Measurements from ENCODE around the gene VSTM1. TPM values are rescaled to one million over a fixed set of nuclear protein-coding genes. Genes with fewer than 3 reads are reported as not detected.
A peak's percentile ranks its signal among the peaks of the same experiment; 100 is the strongest.

The VSTM1 gene
- total and polyA plus RNA-seq, 4 experiments from 2014 or later, result not detected

- no peaks in the 10 kb centered on the region for H3K27me3 ChIP-seq (ENCODE audit: insufficient read depth, low read length)
- no peak overlapping the region for H3K27ac ChIP-seq (ENCODE audit: low read depth, low read length)
- Mint-ChIP-seq H3K36me3 (no peaks in the 10 kb centered on the region), H3K4me1 (no peaks in the 10 kb centered on the region), H3K27me3 (peaks cover 2 to 4% of the 10 kb centered on the region in 2 donors), H3K27ac (no peak overlapping the region), H3K9me3 (peaks cover 0 to 6% (median 1%) of the 10 kb centered on the region in 8 donors), H3K4me3 (no peak overlapping the region)
- no peaks in the 10 kb centered on the region for H3K36me3 ChIP-seq (ENCODE audit: insufficient read depth, low read length)
- H3K9me3 ChIP-seq (ENCODE audit: control insufficient read depth in 1 of 2, low read length in 2 of 2), result no peaks in the 10 kb centered on the region
- no peaks in the 10 kb centered on the region for H3K4me1 ChIP-seq (ENCODE audit: insufficient read depth, low read length)
- intact Hi-C loops (cut with micrococcal nuclease), result no loop called here
- POLR2A ChIA-PET (ENCODE audit: partially characterized antibody), result no interaction called here
- no peak overlapping the region for H3K4me3 ChIP-seq (ENCODE audit: low read length in 2 of 2)
- CTCF ChIA-PET (ENCODE audit: partially characterized antibody), result no interaction called here
- no peak for DNase-seq
Measured at GRCh38 chr19:54074851-54075250, 11.2 kb upstream of the VSTM1 start.

- no peak overlapping the region for H3K4me3 Mint-ChIP-seq
- no peak overlapping the region for H3K27ac Mint-ChIP-seq
- no peaks in the 10 kb centered on the region for H3K4me1 Mint-ChIP-seq
- H3K4me3 ChIP-seq (ENCODE audit: low read length in 2 of 2), result no peak overlapping the region
- H3K36me3 ChIP-seq (ENCODE audit: insufficient read depth, low read length), result no peaks in the 10 kb centered on the region
- ChIA-PET POLR2A (ENCODE audit: partially characterized antibody) (no interaction called here), CTCF (ENCODE audit: partially characterized antibody) (no interaction called here)
- no peaks in the 10 kb centered on the region for H3K36me3 Mint-ChIP-seq
- H3K27me3 Mint-ChIP-seq, result peaks cover 4 to 6% of the 10 kb centered on the region in 2 donors
- H3K27me3 ChIP-seq (ENCODE audit: insufficient read depth, low read length), result no peaks in the 10 kb centered on the region
- intact Hi-C loops (cut with micrococcal nuclease), result no loop called here
- H3K9me3 ChIP-seq (ENCODE audit: control insufficient read depth in 1 of 2, low read length in 2 of 2), result no peaks in the 10 kb centered on the region
- no peak overlapping the region for H3K27ac ChIP-seq (ENCODE audit: low read depth, low read length)
- DNase-seq, result no peak
- H3K4me1 ChIP-seq (ENCODE audit: insufficient read depth, low read length), result no peaks in the 10 kb centered on the region
- H3K9me3 Mint-ChIP-seq, result peaks cover 0 to 7% (median under 1%) of the 10 kb centered on the region in 8 donors
Measured at GRCh38 chr19:54073829-54074228, 10.1 kb upstream of the VSTM1 start.

GRCh38 chr19:54069470-54069869, 5.8 kb upstream of the VSTM1 start:
- Histone ChIP-seq H3K36me3 (ENCODE audit: insufficient read depth, low read length) (no peaks in the 10 kb centered on the region), H3K4me3 (ENCODE audit: low read length in 2 of 2) (no peak overlapping the region), H3K27ac (ENCODE audit: low read depth, low read length) (no peak overlapping the region), H3K9me3 (ENCODE audit: control insufficient read depth in 1 of 2, low read length in 2 of 2) (no peaks in the 10 kb centered on the region), H3K27me3 (ENCODE audit: insufficient read depth, low read length) (no peaks in the 10 kb centered on the region), H3K4me1 (ENCODE audit: insufficient read depth, low read length) (no peaks in the 10 kb centered on the region)
- ChIA-PET CTCF (ENCODE audit: partially characterized antibody) (interaction anchor here (1.1 kb wide), 1 partner anchor 276 kb away, joined by 3 read pairs; no protein-coding TSS in a partner anchor), POLR2A (ENCODE audit: partially characterized antibody) (no interaction called here)
- H3K27me3 Mint-ChIP-seq, result peaks cover 10 to 12% of the 10 kb centered on the region in 2 donors
- peaks cover 0 to 5% (median under 1%) of the 10 kb centered on the region in 8 donors for H3K9me3 Mint-ChIP-seq
- DNase-seq, result no peak
- H3K27ac Mint-ChIP-seq, result no peak overlapping the region
- no peaks in the 10 kb centered on the region for H3K36me3 Mint-ChIP-seq
- no peaks in the 10 kb centered on the region for H3K4me1 Mint-ChIP-seq
- no peak overlapping the region for H3K4me3 Mint-ChIP-seq
- intact Hi-C loops (cut with micrococcal nuclease), result no loop called here

GRCh38 chr19:54062643-54063042, 1.1 kb downstream of the VSTM1 start:
- Mint-ChIP-seq H3K4me3 (no peak overlapping the region), H3K36me3 (no peaks in the 10 kb centered on the region), H3K4me1 (no peaks in the 10 kb centered on the region), H3K27me3 (peaks cover 9 to 14% of the 10 kb centered on the region in 2 donors), H3K27ac (no peak overlapping the region), H3K9me3 (no peaks in the 10 kb centered on the region)
- ChIA-PET POLR2A (ENCODE audit: partially characterized antibody) (no interaction called here), CTCF (ENCODE audit: partially characterized antibody) (no interaction called here)
- H3K36me3 ChIP-seq (ENCODE audit: insufficient read depth, low read length), result no peaks in the 10 kb centered on the region
- H3K27ac ChIP-seq (ENCODE audit: low read depth, low read length), result no peak overlapping the region
- H3K9me3 ChIP-seq (ENCODE audit: control insufficient read depth in 1 of 2, low read length in 2 of 2), result no peaks in the 10 kb centered on the region
- H3K4me3 ChIP-seq (ENCODE audit: low read length in 2 of 2), result no peak overlapping the region
- no peaks in the 10 kb centered on the region for H3K4me1 ChIP-seq (ENCODE audit: insufficient read depth, low read length)
- no peak for DNase-seq
- no peaks in the 10 kb centered on the region for H3K27me3 ChIP-seq (ENCODE audit: insufficient read depth, low read length)
- intact Hi-C loops (cut with micrococcal nuclease), result no loop called here

GRCh38 chr19:54047616-54048015, 16.1 kb downstream of the VSTM1 start:
- no peak for DNase-seq
- H3K4me3 Mint-ChIP-seq, result no peak overlapping the region
- CTCF ChIA-PET (ENCODE audit: partially characterized antibody), result no interaction called here
- H3K36me3 Mint-ChIP-seq, result no peaks in the 10 kb centered on the region
- peaks cover 5% of the 10 kb centered on the region for H3K27me3 ChIP-seq (ENCODE audit: insufficient read depth, low read length)
- intact Hi-C loops (cut with micrococcal nuclease), result no loop called here
- H3K36me3 ChIP-seq (ENCODE audit: insufficient read depth, low read length), result no peaks in the 10 kb centered on the region
- H3K9me3 ChIP-seq (ENCODE audit: control insufficient read depth in 1 of 2, low read length in 2 of 2), result no peaks in the 10 kb centered on the region
- POLR2A ChIA-PET (ENCODE audit: partially characterized antibody), result no interaction called here
- peaks cover 23 to 28% of the 10 kb centered on the region in 2 donors for H3K27me3 Mint-ChIP-seq
- no peak overlapping the region for H3K27ac Mint-ChIP-seq
- no peak overlapping the region for H3K27ac ChIP-seq (ENCODE audit: low read depth, low read length)
- H3K4me1 Mint-ChIP-seq, result no peaks in the 10 kb centered on the region
- no peak overlapping the region for H3K4me3 ChIP-seq (ENCODE audit: low read length in 2 of 2)
- no peaks in the 10 kb centered on the region for H3K4me1 ChIP-seq (ENCODE audit: insufficient read depth, low read length)
- H3K9me3 Mint-ChIP-seq, result peaks cover 0 to 8% (median 3%) of the 10 kb centered on the region in 8 donors

GRCh38 chr19:54045771-54046170, 17.9 kb downstream of the VSTM1 start:
- intact Hi-C loops (cut with micrococcal nuclease), result no loop called here
- Mint-ChIP-seq H3K9me3 (peaks cover 0 to 8% (median 3%) of the 10 kb centered on the region in 8 donors), H3K27me3 (peaks cover 26 to 29% of the 10 kb centered on the region in 2 donors), H3K36me3 (no peaks in the 10 kb centered on the region), H3K4me3 (no peak overlapping the region), H3K27ac (peak overlapping the region in 1 of 7 donors; percentile 43), H3K4me1 (no peaks in the 10 kb centered on the region)
- peaks cover 5% of the 10 kb centered on the region for H3K27me3 ChIP-seq (ENCODE audit: insufficient read depth, low read length)
- DNase-seq, result no peak
- H3K36me3 ChIP-seq (ENCODE audit: insufficient read depth, low read length), result no peaks in the 10 kb centered on the region
- ChIA-PET CTCF (ENCODE audit: partially characterized antibody) (interaction anchor here (0.7 to 1.2 kb wide), 2 partner anchors 16 to 22 kb away, joined by 3 read pairs; no protein-coding TSS in a partner anchor), POLR2A (ENCODE audit: partially characterized antibody) (no interaction called here)
- no peaks in the 10 kb centered on the region for H3K9me3 ChIP-seq (ENCODE audit: control insufficient read depth in 1 of 2, low read length in 2 of 2)
- no peak overlapping the region for H3K27ac ChIP-seq (ENCODE audit: low read depth, low read length)
- no peak overlapping the region for H3K4me3 ChIP-seq (ENCODE audit: low read length in 2 of 2)
- H3K4me1 ChIP-seq (ENCODE audit: insufficient read depth, low read length), result no peaks in the 10 kb centered on the region

GRCh38 chr19:54042989-54043388, 20.7 kb downstream of the VSTM1 start:
- ChIA-PET POLR2A (ENCODE audit: partially characterized antibody) (no interaction called here), CTCF (ENCODE audit: partially characterized antibody) (interaction anchor here (1.4 to 1.5 kb wide), 2 partner anchors 11 to 13 kb away, joined by 5 to 7 read pairs; no protein-coding TSS in a partner anchor)
- H3K36me3 ChIP-seq (ENCODE audit: insufficient read depth, low read length), result no peaks in the 10 kb centered on the region
- Mint-ChIP-seq H3K27ac (no peak overlapping the region), H3K27me3 (peaks cover 25 to 32% of the 10 kb centered on the region in 2 donors), H3K9me3 (peaks cover 0 to 3% (median 0%) of the 10 kb centered on the region in 8 donors), H3K36me3 (no peaks in the 10 kb centered on the region), H3K4me3 (no peak overlapping the region), H3K4me1 (no peaks in the 10 kb centered on the region)
- peaks cover 5% of the 10 kb centered on the region for H3K27me3 ChIP-seq (ENCODE audit: insufficient read depth, low read length)
- no peaks in the 10 kb centered on the region for H3K4me1 ChIP-seq (ENCODE audit: insufficient read depth, low read length)
- no peak for DNase-seq
- H3K27ac ChIP-seq (ENCODE audit: low read depth, low read length), result no peak overlapping the region
- no peak overlapping the region for H3K4me3 ChIP-seq (ENCODE audit: low read length in 2 of 2)
- intact Hi-C loops (cut with micrococcal nuclease), result no loop called here
- H3K9me3 ChIP-seq (ENCODE audit: control insufficient read depth in 1 of 2, low read length in 2 of 2), result no peaks in the 10 kb centered on the region

All from CD4-positive, alpha-beta memory T cell (primary cell).